NCI-H1694 treated with DMSO at 0.1 percent for 48 hours (cell line): ENCODE results near the gene CAPZA3.
"Not testable (repeated sequence)": the region's sequence is repeated elsewhere in the genome, so short reads cannot be mapped to it uniquely, and the experiment has no call there.

ENCODE experiments used
- DNase-seq: peaks from one replicate; lab custom pipeline; 2025; lab: John Stamatoyannopoulos, UW

Gene CAPZA3

DNA sequence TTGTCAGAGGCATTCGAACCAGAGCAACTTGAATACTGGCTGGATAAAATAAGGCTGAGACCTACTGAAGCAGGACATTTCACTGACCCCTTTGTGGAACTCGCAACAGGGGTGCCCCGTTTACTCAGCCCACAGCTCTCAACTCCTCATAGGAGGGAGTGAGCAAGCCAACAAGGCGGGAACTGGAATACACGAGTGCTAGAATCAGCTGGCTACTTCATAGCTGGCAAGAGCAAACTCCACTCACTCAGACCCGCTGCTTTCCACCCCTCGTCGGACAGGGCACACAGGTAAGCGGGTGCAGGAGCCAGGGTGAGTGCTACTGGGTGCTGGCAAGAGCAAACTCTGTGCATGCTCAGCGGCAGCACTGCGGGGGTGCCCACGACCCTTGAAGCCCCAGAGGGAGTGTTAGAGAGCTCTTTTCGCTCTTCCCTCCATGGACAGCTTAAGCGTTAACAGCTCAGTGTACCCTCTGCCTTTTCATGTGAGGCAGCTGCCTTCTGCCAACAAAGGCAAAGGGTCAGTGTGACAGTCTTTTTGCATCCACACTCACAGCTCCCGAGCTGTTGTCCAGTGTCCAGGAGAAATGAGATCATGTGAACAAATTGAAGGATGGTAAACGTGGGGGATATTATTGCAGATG is 15.7 kb downstream of the CAPZA3 start:
- no peak for DNase-seq

DNA sequence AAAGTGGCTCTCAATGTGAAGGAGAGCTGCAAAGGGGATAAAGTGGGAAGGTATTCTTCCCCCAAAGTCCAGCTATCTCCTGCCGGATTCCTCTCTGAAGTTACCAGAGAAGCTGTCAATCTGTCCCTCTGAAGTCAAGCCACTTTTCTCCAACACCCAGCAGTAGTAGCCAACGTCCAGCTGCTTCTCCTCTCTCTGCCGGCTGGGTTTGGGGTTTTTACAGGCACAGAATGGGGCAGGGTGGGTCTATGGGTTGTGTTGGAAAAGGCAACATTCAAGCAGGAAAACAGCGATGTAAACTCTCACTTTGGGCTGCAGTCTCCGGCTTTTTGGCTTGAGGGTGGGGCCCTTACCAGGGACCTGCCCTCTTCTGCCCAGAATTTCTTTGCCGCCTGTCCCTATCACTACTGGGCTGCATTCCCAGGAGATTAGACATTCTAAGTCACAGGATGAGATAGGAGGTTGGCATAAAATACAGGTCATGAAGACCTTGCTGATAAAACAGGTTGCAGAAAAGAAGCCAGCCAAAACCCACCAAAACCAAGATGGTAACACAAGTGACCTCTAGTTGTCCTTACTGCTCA is 16.3 kb downstream of the CAPZA3 start:
- DNase-seq = no peak

DNA sequence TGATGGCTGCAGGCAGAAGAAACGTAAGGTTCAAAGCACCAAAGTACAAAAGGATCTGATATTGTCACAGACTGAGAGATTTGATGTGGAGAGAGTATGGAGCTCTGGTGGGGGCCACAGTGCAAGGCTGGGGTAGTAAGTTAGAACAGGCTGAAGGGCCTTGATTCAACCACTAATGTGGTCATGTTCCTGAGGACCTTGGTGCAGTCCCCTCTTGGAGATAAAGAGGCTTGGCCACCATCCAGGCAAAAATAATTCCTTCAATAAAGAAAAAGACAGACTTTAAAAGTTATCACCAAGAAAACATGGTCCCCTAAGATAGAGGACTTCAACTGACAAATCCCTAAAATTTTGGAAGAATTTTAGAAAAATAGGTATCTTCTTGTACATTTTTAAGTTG is 17.4 kb downstream of the CAPZA3 start:
- DNase-seq = no peak

DNA sequence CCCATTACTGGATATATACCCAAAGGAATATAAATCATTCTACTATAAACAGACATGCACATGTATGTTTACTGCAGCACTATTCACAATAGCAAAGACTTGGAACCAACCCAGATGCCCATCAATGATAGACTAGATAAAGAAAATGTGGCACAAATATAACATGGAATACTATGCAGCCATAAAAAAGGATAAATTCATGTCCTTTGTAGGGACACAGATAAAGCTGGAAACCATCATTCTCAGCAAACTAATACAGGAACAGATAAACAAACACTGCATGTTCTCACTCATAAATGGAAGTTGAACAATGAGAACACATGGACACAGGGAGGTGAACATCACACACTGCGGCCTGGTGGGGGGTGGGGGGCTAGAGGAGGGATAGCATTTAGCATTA is 28.6 kb downstream of the CAPZA3 start:
- not testable (repeated sequence) for DNase-seq

DNA sequence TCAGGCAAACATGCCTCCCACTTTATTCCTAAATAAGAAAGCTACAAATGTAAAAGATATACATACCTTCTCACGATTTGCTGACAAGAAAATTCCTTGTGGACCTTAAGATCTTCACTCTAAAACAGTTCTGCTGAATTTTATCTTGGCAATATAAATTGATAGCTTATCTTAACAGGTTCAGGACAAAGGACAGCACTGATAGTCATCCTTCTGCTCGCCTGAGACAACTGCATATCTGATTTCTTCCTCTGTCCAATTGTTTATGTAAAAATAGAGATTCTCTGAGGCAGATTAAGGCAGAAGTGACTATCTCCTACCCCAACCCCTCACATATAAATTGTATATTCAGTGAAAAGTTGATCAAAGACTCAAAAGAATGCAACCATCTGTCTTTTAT is 44.9 kb downstream of the CAPZA3 start:
- no peak for DNase-seq

DNA sequence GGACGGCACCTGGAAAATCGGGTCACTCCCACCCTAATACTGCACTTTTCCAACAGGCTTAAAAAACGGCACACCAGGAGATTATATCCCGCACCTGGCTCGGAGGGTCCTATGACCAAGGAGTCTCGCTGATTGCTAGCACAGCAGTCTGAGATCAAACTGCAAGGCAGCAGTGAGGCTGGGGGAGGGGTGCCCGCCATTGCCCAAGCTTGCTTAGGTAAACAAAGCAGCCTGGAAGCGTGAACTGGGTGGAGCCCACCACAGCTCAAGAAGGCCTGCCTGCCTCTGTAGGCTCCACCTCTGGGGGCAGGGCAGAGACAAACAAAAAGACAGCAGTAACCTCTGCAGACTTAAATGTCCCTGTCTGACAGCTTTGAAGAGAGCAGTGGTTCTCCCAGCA is 47.5 kb downstream of the CAPZA3 start:
- DNase-seq = not testable (repeated sequence)
